SIG-M5 (cell line): ENCODE measurements around the gene SLC18A2.

ENCODE experiments used
- DNase-seq: peaks from one replicate; lab custom pipeline; 2025; lab: John Stamatoyannopoulos, UW

SLC18A2 gene

GRCh38 chr10:117316701-117317100 is 75.8 kb downstream of the SLC18A2 start:
- DNase-seq, result no peak

GRCh38 chr10:117318909-117319308 is 78.0 kb downstream of the SLC18A2 start:
- DNase-seq, result no peak

DNA sequence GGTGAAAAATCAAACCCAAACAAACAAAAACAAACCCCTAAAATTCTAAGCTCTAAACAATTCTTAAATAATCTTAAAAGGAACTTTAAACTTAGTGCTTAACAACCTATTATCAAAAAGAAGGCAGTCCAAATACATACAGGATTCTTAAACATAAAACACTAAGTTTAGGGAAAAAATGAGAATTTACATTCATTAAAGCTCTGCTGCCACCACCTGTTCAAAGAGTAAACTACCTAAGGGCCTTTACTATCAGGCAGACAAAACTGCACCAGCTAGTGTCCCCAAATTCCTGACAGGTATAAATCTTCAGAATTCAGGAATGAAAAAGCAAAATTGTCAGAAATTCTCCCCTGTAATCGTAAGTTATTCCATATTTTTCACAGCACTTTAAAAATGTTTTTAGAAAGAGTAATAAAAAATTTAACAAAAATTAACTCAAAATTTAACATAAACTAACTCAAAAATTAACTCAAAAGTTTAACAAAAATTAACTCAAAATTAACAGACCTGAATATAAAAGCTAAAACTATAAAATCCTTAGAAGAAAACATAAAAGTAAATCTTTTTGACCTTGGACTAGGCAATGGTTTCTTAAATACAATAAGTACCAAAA is 79.2 kb downstream of the SLC18A2 start:
- no peak for DNase-seq

DNA sequence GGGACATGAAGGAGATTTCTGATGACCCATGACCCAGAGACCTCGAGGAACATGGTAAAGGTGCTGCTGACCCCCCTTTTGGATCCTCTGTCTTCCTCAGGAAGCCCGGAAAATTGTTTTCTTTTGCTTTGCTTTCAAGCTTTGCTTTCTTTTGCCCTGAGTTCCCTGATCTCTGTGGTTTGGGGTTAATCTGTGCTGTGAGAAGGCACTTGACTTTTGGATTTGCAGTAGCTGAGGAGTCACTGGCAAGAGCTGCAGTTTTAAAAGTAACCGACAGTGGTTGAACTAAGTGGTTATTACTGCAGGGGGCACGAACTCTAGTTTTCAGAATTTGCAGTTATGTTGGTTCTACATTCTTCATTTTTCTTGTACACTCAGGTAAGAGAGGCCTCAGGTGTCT is 81.3 kb downstream of the SLC18A2 start:
- no peak for DNase-seq

DNA sequence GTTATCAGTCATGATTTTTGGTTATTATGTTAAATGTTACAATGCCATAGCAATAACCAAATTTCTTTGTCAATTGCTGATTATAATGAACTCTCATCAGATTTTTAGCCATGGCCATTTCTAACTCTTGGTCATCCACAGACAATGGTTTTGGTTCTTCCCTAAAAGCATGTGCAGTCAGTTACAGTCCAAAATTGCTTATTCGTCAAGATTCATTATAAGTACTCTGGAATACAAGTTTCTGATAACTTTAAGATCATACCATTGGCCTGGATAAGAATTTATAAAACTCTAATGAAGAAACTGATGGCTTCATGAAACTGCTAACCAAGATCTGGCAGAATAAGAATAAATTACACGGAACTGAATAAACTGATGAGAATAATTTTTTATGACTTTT is 83.5 kb downstream of the SLC18A2 start:
- DNase-seq, result no peak

- DNase-seq, result no peak
Measured at GRCh38 chr10:117327262-117327661, 86.3 kb downstream of the SLC18A2 start.
